ENCODE measurements around the gene CCNH. TPM values are rescaled to one million over a fixed set of nuclear protein-coding genes. Genes with fewer than 3 reads are reported as not detected.
A peak's percentile ranks its signal among the peaks of the same experiment; 100 is the strongest.

CCNH gene
- total RNA-seq, 1 experiment from 2014 or later: 50.1 TPM

DNA sequence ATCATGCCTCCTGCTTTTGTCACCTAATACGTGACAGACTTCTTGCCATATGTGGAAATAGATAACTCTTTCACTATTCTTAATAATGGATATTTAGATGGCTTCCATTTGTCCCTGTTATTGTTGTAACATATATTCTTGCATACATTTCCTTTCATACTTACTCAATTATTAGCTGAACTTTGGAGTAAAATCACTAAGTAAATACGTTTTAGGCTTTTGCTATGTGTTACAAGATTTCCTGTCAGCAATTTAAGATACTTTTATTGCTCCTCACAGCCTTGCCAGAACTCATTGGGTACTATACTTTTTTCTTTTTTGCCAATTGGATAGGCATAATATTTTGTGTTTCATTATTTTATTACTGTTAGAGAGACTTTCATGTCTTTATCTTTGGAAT is 26.9 kb downstream of the CCNH start:
- CTCF ChIA-PET: no interaction called here
- H3K4me3 Mint-ChIP-seq (ENCODE audit: low read depth, unreplicated experiment): no peak overlapping the region
- intact Hi-C loops (cut with micrococcal nuclease; ENCODE audit: unreplicated experiment): no loop called here
- DNase-seq: no peak
- TF ChIP-seq, protein P1, sequence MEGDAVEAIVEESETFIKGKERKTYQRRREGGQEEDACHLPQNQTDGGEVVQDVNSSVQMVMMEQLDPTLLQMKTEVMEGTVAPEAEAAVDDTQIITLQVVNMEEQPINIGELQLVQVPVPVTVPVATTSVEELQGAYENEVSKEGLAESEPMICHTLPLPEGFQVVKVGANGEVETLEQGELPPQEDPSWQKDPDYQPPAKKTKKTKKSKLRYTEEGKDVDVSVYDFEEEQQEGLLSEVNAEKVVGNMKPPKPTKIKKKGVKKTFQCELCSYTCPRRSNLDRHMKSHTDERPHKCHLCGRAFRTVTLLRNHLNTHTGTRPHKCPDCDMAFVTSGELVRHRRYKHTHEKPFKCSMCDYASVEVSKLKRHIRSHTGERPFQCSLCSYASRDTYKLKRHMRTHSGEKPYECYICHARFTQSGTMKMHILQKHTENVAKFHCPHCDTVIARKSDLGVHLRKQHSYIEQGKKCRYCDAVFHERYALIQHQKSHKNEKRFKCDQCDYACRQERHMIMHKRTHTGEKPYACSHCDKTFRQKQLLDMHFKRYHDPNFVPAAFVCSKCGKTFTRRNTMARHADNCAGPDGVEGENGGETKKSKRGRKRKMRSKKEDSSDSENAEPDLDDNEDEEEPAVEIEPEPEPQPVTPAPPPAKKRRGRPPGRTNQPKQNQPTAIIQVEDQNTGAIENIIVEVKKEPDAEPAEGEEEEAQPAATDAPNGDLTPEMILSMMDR (IDR thresholded peaks at IDR 0.05; ENCODE audit: unreplicated experiment): no peak
- no TSS peak for BruUV-seq (replicated peaks)
- H3K4me1 Mint-ChIP-seq (ENCODE audit: low read depth, unreplicated experiment): peaks cover 17% of the 10 kb centered on the region
- no peaks in the 10 kb centered on the region for H3K27me3 Mint-ChIP-seq (ENCODE audit: unreplicated experiment)
- H3K27ac Mint-ChIP-seq (ENCODE audit: unreplicated experiment): no peak overlapping the region
- H3K9me3 Mint-ChIP-seq (ENCODE audit: low read depth, unreplicated experiment): no peaks in the 10 kb centered on the region
- peaks cover 83% of the 10 kb centered on the region for H3K36me3 Mint-ChIP-seq (ENCODE audit: insufficient read depth, unreplicated experiment)

DNA sequence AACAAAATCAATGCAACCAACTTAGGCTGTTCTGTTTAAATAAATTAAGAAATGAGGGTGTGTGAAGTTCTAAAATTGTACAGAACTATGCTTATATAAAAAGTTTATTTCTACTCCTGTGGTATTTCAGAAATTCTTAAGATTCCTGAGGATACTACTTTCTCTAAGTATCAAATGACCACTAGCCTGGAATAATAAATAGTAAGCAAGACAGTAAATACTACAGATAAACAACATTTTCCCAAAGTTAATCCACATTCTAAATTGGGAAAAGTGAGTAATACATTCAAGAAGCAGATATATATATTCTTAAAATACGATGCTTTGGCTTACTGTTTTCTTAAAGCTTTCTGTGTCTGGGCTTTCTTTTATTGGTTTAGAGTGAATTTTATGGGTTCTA is 29.5 kb downstream of the CCNH start:
- H3K4me1 Mint-ChIP-seq (ENCODE audit: low read depth, unreplicated experiment): peaks cover 10% of the 10 kb centered on the region
- peak overlapping the region; percentile 32 for H3K27ac Mint-ChIP-seq (ENCODE audit: unreplicated experiment)
- no peak overlapping the region for H3K4me3 Mint-ChIP-seq (ENCODE audit: low read depth, unreplicated experiment)
- CTCF ChIA-PET: interaction anchor here (0.9 kb wide), 1 partner anchor 260 kb away, joined by 3 read pairs; no protein-coding TSS in a partner anchor
- no TSS peak for BruUV-seq (replicated peaks)
- TF ChIP-seq, protein P1 (IDR thresholded peaks at IDR 0.05; ENCODE audit: unreplicated experiment): no peak
- no peak for DNase-seq
- H3K27me3 Mint-ChIP-seq (ENCODE audit: unreplicated experiment): no peaks in the 10 kb centered on the region
- H3K9me3 Mint-ChIP-seq (ENCODE audit: low read depth, unreplicated experiment): no peaks in the 10 kb centered on the region
- intact Hi-C loops (cut with micrococcal nuclease; ENCODE audit: unreplicated experiment): no loop called here
- peaks cover 81% of the 10 kb centered on the region for H3K36me3 Mint-ChIP-seq (ENCODE audit: insufficient read depth, unreplicated experiment)

DNA sequence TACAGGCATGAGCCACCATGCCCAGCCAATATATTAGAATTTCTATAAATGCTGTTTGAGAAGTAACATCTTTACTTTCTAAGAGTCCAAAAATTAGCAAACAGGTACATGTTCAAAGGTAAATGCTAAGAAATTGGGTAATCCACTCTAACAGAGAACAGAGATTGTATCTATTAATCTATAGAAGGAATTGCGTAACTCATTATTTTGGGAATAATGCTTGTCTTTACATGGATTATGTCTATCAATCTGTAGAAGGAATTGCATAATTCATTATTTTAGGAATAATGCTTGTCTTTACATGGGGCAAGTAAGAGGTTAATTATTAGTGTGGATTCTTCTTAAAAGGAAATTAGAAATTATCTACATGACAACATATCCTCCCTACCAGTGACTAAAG is 30.5 kb downstream of the CCNH start:
- intact Hi-C loops (cut with micrococcal nuclease; ENCODE audit: unreplicated experiment): no loop called here
- BruUV-seq (replicated peaks): no TSS peak
- CTCF ChIA-PET: no interaction called here
- peaks cover 10% of the 10 kb centered on the region for H3K4me1 Mint-ChIP-seq (ENCODE audit: low read depth, unreplicated experiment)
- peaks cover 86% of the 10 kb centered on the region for H3K36me3 Mint-ChIP-seq (ENCODE audit: insufficient read depth, unreplicated experiment)
- no peak overlapping the region for H3K4me3 Mint-ChIP-seq (ENCODE audit: low read depth, unreplicated experiment)
- H3K9me3 Mint-ChIP-seq (ENCODE audit: low read depth, unreplicated experiment): no peaks in the 10 kb centered on the region
- DNase-seq: no peak
- TF ChIP-seq, protein P1 (IDR thresholded peaks at IDR 0.05; ENCODE audit: unreplicated experiment): no peak
- H3K27ac Mint-ChIP-seq (ENCODE audit: unreplicated experiment): no peak overlapping the region
- no peaks in the 10 kb centered on the region for H3K27me3 Mint-ChIP-seq (ENCODE audit: unreplicated experiment)

DNA sequence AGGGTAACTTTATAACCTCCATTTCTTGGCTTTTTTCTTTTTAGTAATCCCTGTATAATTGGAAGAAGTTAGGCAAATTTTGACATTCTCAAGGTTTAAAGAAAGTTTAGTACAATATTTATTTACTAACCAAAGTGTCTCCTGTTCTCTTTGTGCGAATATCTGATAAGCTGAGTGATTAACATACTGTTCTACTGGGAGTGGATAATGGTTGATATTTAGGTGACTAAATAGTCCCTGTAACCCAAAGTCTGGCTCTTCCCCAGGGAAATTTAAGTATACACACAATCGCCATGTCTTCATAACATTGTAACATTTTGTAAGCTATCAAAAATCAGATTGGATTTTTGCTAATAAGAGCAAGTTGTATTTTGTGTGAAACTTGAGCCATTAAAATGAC is 40.0 kb downstream of the CCNH start:
- DNase-seq: no peak
- no TSS peak for BruUV-seq (replicated peaks)
- H3K4me1 Mint-ChIP-seq (ENCODE audit: low read depth, unreplicated experiment): no peaks in the 10 kb centered on the region
- peaks cover 84% of the 10 kb centered on the region for H3K36me3 Mint-ChIP-seq (ENCODE audit: insufficient read depth, unreplicated experiment)
- CTCF ChIA-PET: no interaction called here
- no peaks in the 10 kb centered on the region for H3K9me3 Mint-ChIP-seq (ENCODE audit: low read depth, unreplicated experiment)
- TF ChIP-seq, protein P1 (IDR thresholded peaks at IDR 0.05; ENCODE audit: unreplicated experiment): no peak
- intact Hi-C loops (cut with micrococcal nuclease; ENCODE audit: unreplicated experiment): no loop called here
- H3K27ac Mint-ChIP-seq (ENCODE audit: unreplicated experiment): peak overlapping the region; percentile 74
- no peaks in the 10 kb centered on the region for H3K27me3 Mint-ChIP-seq (ENCODE audit: unreplicated experiment)
- H3K4me3 Mint-ChIP-seq (ENCODE audit: low read depth, unreplicated experiment): no peak overlapping the region

Data from Calu3 (cell line).